Neuronal stem cell (in vitro differentiated cells): Measurements from ENCODE around the gene OR9Q1. TPM values are rescaled to one million over a fixed set of nuclear protein-coding genes. Genes with fewer than 3 reads are reported as not detected.

Source experiments
- DNase-seq: peaks from one replicate; pipeline ENCODE4 v3.0.0-alpha.2; 2013; ENCODE audit warnings: low spot score
- H2AFZ ChIP-seq: one replicate; pipeline ENCODE4 v1.6.1; 2013; ENCODE audit warnings: mild to moderate bottlenecking, low read length, inconsistent platforms
- H2AK5ac ChIP-seq: 2 replicates; pipeline ENCODE4 v1.6.1; 2013; ENCODE audit warnings: low read depth, mild to moderate bottlenecking, inconsistent platforms, low read length, moderate library complexity, mixed read lengths
- H2BK120ac ChIP-seq: 2 replicates; pipeline ENCODE4 v1.6.1; 2013; ENCODE audit warnings: low read depth, mild to moderate bottlenecking, inconsistent platforms, low read length, moderate library complexity, mixed read lengths
- H2BK12ac ChIP-seq: one replicate; pipeline ENCODE4 v1.6.1; 2013; ENCODE audit warnings: low read length, inconsistent platforms
- H2BK15ac ChIP-seq: 2 replicates; pipeline ENCODE4 v1.6.1; 2013; ENCODE audit warnings: mild to moderate bottlenecking, low read length, inconsistent platforms, mixed read lengths
- H2BK5ac ChIP-seq: one replicate; pipeline ENCODE4 v1.6.1; 2013; ENCODE audit warnings: inconsistent platforms, mild to moderate bottlenecking, low read length, moderate library complexity
- H3K14ac ChIP-seq: one replicate; pipeline ENCODE4 v1.6.1; 2013; ENCODE audit warnings: low read length, inconsistent platforms
- H3K18ac ChIP-seq: 2 replicates; pipeline ENCODE4 v1.6.1; 2013; ENCODE audit warnings: low read length, inconsistent platforms
- H3K23ac ChIP-seq: 2 replicates; pipeline ENCODE4 v1.6.1; 2013; ENCODE audit warnings: low read depth, mild to moderate bottlenecking, mixed read lengths, low read length, inconsistent platforms; ENCODE audit not compliant: poor library complexity
- H3K27ac ChIP-seq: replicated peaks from 3 replicates; pipeline ENCODE4 v1.5.1; 2013; ENCODE audit warnings: low read length, inconsistent platforms
- H3K27me3 ChIP-seq, 3 experiments: 2 replicates each; pipeline ENCODE4 v1.6.1; 2013; ENCODE audit warnings: low read length in 3 of 3, mild to moderate bottlenecking in 2 of 3, inconsistent platforms in 1 of 3, low read depth in 1 of 3, mixed read lengths in 1 of 3, moderate library complexity in 1 of 3; ENCODE audit not compliant: control insufficient read depth in 3 of 3, insufficient read depth in 3 of 3
- H3K36me3 ChIP-seq, 2 donors: replicated peaks in 1 of 2; 2 replicates each; pipeline ENCODE4 v1.6.1; 2013; ENCODE audit warnings: low read length in 2 of 2; ENCODE audit not compliant: control insufficient read depth in 2 of 2, insufficient read depth in 2 of 2
- H3K4ac ChIP-seq: 2 replicates; pipeline ENCODE4 v1.6.1; 2013; ENCODE audit warnings: inconsistent platforms, mild to moderate bottlenecking, low read length, moderate library complexity
- H3K4me1 ChIP-seq, 2 donors: 1 replicate in 1 of 2; 2 replicates in 1 of 2; pipeline ENCODE4 v1.6.1; 2013; ENCODE audit warnings: low read length in 2 of 2, low read depth in 1 of 2; ENCODE audit not compliant: control insufficient read depth in 2 of 2, insufficient read depth in 1 of 2
- H3K4me2 ChIP-seq: one replicate; pipeline ENCODE4 v1.6.1; 2013; ENCODE audit warnings: mild to moderate bottlenecking, low read length, inconsistent platforms; ENCODE audit not compliant: insufficient read depth, poor library complexity, severe bottlenecking
- H3K4me3 ChIP-seq, 2 donors: 2 replicates each; pipeline ENCODE4 v1.5.1; 2013; ENCODE audit warnings: low read length in 2 of 2, mild to moderate bottlenecking in 2 of 2, inconsistent platforms in 1 of 2, moderate library complexity in 1 of 2
- H3K79me1 ChIP-seq: one replicate; pipeline ENCODE4 v1.6.1; 2013; ENCODE audit warnings: low read depth, mild to moderate bottlenecking, inconsistent platforms, low read length, moderate library complexity
- H3K9ac ChIP-seq: one replicate; pipeline ENCODE4 v1.6.1; 2013; ENCODE audit warnings: mild to moderate bottlenecking, low read depth, low read length, inconsistent platforms; ENCODE audit not compliant: poor library complexity
- H3K9me3 ChIP-seq, 2 donors: replicated peaks in 1 of 2; 2 replicates each; pipeline versions ENCODE3 to v1.6.1; 2013; ENCODE audit warnings: low read length in 2 of 2, mild to moderate bottlenecking in 2 of 2, inconsistent platforms in 1 of 2, low read depth in 1 of 2, mixed read lengths in 1 of 2, moderate library complexity in 1 of 2; ENCODE audit not compliant: control insufficient read depth in 2 of 2, insufficient read depth in 1 of 2
- H4K8ac ChIP-seq: one replicate; pipeline ENCODE4 v1.6.1; 2013; ENCODE audit warnings: low read depth, mild to moderate bottlenecking, inconsistent platforms, low read length, moderate library complexity
- H4K91ac ChIP-seq: one replicate; pipeline ENCODE4 v1.6.1; 2013; ENCODE audit warnings: low read length, low read depth, mild to moderate bottlenecking, inconsistent platforms; ENCODE audit not compliant: poor library complexity
- WGBS, 2 donors: extraction: QIAGEN DNeasy Blood & Tissue Kit; methylation state at CpG; one replicate each; pipeline ENCODE4 v1.1.7; 2013; ENCODE audit warnings: missing lambda C conversion rate in 2 of 2, mixed read lengths in 1 of 2; ENCODE audit not compliant: insufficient read length in 2 of 2, insufficient replicate concordance in 1 of 2; ENCODE audit errors: extremely low coverage in 2 of 2; 5-methylcytosine and 5-hydroxymethylcytosine counted together
- small RNA-seq: library from polyadenylated mRNA; stranded (forward); fragments of <200 nt; extraction: miRNeasy Mini kit (QIAGEN cat#:217004); gene quantifications from one replicate; pipeline ENCODE3, GENCODE V24; 2013; ENCODE audit not compliant: insufficient read depth

OR9Q1 gene

GRCh38 chr11:58227956-58228615 lies 204.4 kb downstream of the OR9Q1 start:
- no peak overlapping the region for H2BK5ac ChIP-seq
- no peaks in the 10 kb centered on the region for H3K27me3 ChIP-seq
- no peak overlapping the region for H3K4ac ChIP-seq
- H3K36me3 ChIP-seq, result no peaks in the 10 kb centered on the region
- peak overlapping the region; percentile 88 for H4K8ac ChIP-seq
- no peaks in the 10 kb centered on the region for H3K79me1 ChIP-seq
- no peak overlapping the region for H2AFZ ChIP-seq
- H3K9ac ChIP-seq, result no peak overlapping the region
- no peak for DNase-seq
- H3K4me3 ChIP-seq, result peak overlapping the region in 1 of 2 donors; percentile 5
- H3K27ac ChIP-seq, result no peak overlapping the region
- no peak overlapping the region for H2AK5ac ChIP-seq
- no peak overlapping the region for H2BK15ac ChIP-seq
- H3K4me2 ChIP-seq, result no peak overlapping the region
- H2BK12ac ChIP-seq, result peak overlapping the region; percentile 24
- no peaks in the 10 kb centered on the region for H3K9me3 ChIP-seq
- peak overlapping the region; percentile 51 for H3K18ac ChIP-seq
- no CpG with 5 or more reads among the region's 32 CpGs for WGBS, 2 donors
- H2BK120ac ChIP-seq, result no peak overlapping the region
- H4K91ac ChIP-seq, result no peak overlapping the region
- no peaks in the 10 kb centered on the region for H3K4me1 ChIP-seq
- peak overlapping the region; percentile 49 for H3K14ac ChIP-seq
- peak overlapping the region; percentile 32 for H3K23ac ChIP-seq

Small RNA genes within 50 kb of the gene (small RNA-seq; reads per million reads assigned to genes)
- gene RNU6-899P, result not detected
